GM23248 (cell line): ENCODE measurements around the gene TP63. TPM values are rescaled to one million over a fixed set of nuclear protein-coding genes. Genes with fewer than 3 reads are reported as not detected.

Experiments used
- DNase-seq: peaks from one replicate; pipeline ENCODE4 v3.0.0-alpha.2; 2015
- H2AFZ ChIP-seq: fragments of 200-600 bp; sonication (generic); 2 replicates; pipeline ENCODE4 v1.6.1; 2016; ENCODE audit warnings: antibody characterized with exemption
- H3F3A ChIP-seq: fragments of 200-600 bp; sonication (generic); 2 replicates; pipeline ENCODE4 v1.6.1; 2016; ENCODE audit warnings: mild to moderate bottlenecking, antibody characterized with exemption, mixed run types; ENCODE audit not compliant: insufficient read depth
- H3K27ac ChIP-seq: fragments of 200-600 bp; sonication (generic); 2 replicates; pipeline ENCODE4 v1.5.1; 2016; ENCODE audit warnings: mild to moderate bottlenecking
- H3K27me3 ChIP-seq: fragments of 200-600 bp; sonication (generic); replicated peaks from 2 replicates; pipeline ENCODE4 v1.6.1; 2016; ENCODE audit warnings: mild to moderate bottlenecking; ENCODE audit not compliant: insufficient read depth
- H3K36me3 ChIP-seq: fragments of 200-600 bp; sonication (generic); 2 replicates; pipeline ENCODE4 v1.6.1; 2016; ENCODE audit warnings: low read depth, mild to moderate bottlenecking
- H3K4me1 ChIP-seq: fragments of 200-600 bp; sonication (generic); 2 replicates; pipeline ENCODE4 v1.6.1; 2016; ENCODE audit warnings: mild to moderate bottlenecking; ENCODE audit not compliant: insufficient read depth
- H3K4me2 ChIP-seq: fragments of 200-600 bp; sonication (generic); one replicate; pipeline ENCODE4 v1.6.1; 2016; ENCODE audit warnings: mild to moderate bottlenecking; ENCODE audit not compliant: unreplicated experiment
- H3K4me3 ChIP-seq: fragments of 200-600 bp; sonication (generic); 2 replicates; pipeline ENCODE4 v1.5.1; 2016; ENCODE audit warnings: mild to moderate bottlenecking
- H3K79me2 ChIP-seq: fragments of 200-600 bp; sonication (generic); 2 replicates; pipeline ENCODE4 v1.6.1; 2016; ENCODE audit warnings: mild to moderate bottlenecking; ENCODE audit not compliant: insufficient read depth
- H3K9ac ChIP-seq: fragments of 200-600 bp; sonication (generic); 2 replicates; pipeline ENCODE4 v1.6.1; 2016; ENCODE audit warnings: mild to moderate bottlenecking
- H3K9me2 ChIP-seq: fragments of 200-600 bp; sonication (generic); 2 replicates; pipeline ENCODE4 v1.6.1; 2016; ENCODE audit warnings: mixed run types, mild to moderate bottlenecking, moderate library complexity; ENCODE audit not compliant: insufficient read depth
- H3K9me3 ChIP-seq: fragments of 200-600 bp; sonication (generic); one replicate; pipeline ENCODE4 v1.6.1; 2017; ENCODE audit warnings: low read depth
- H4K20me1 ChIP-seq: fragments of 200-600 bp; sonication (generic); 2 replicates; pipeline ENCODE4 v1.6.0; 2016; ENCODE audit not compliant: insufficient read depth
- EZH2 ChIP-seq: fragments of 200-600 bp; sonication (generic); IDR thresholded peaks from 2 replicates; pipeline ENCODE4 v1.6.1; 2018; ENCODE audit warnings: antibody characterized with exemption, mild to moderate bottlenecking; ENCODE audit not compliant: insufficient read depth, poor library complexity, severe bottlenecking
- EZH2phosphoT487 ChIP-seq: fragments of 200-600 bp; sonication (generic); IDR thresholded peaks from 2 replicates; pipeline ENCODE4 v1.6.1; 2018; ENCODE audit warnings: antibody characterized with exemption, moderate library complexity, mild to moderate bottlenecking, low read depth; ENCODE audit not compliant: insufficient read depth
- WGBS, 2 experiments: methylation state at CpG; one replicate each; pipeline ENCODE4 v1.1.6; 2015 to 2017; ENCODE audit warnings: low lambda C conversion rate in 2 of 2, low coverage in 1 of 2; ENCODE audit errors: missing lambda C conversion rate in 2 of 2; 5-methylcytosine and 5-hydroxymethylcytosine counted together
- in situ Hi-C: fragments of 300-500 bp; cut with MboI; formaldehyde crosslinking; loops from 2 replicates; pipeline ENCODE4 v1.15.0; 2020
- polyA plus RNA-seq: library from polyadenylated mRNA; unstranded; fragments of >200 nt; fragmentation: Nextera tagmentation; extraction: Ambion mirVana; gene quantifications from 2 replicates; pipeline ENCODE4 v1.2.1, GENCODE V29; 2016
- total RNA-seq: library from RNA; depleted of rRNA; stranded (reverse); fragments of >200 nt; shearing (Covaris generic); gene quantifications from 2 replicates; pipeline ENCODE4 v1.2.3, GENCODE V29; 2014

TP63 gene
- total and polyA plus RNA-seq, 2 experiments from 2014 or later, result not detected

- Histone ChIP-seq H4K20me1 (no peaks in the 10 kb centered on the region), H3K9me2 (no peaks in the 10 kb centered on the region; the same call in 1 of the 2 replicates), H3K79me2 (no peaks in the 10 kb centered on the region), H3K9ac (peak overlapping the region; percentile 21; the same call in 1 of the 2 replicates), H3K27me3 (no peaks in the 10 kb centered on the region), H2AFZ (peak overlapping the region; percentile 42), H3K4me1 (peaks cover 46% of the 10 kb centered on the region), H3K9me3 (no peaks in the 10 kb centered on the region), H3F3A (peaks cover 43% of the 10 kb centered on the region), H3K4me3 (peak overlapping the region; percentile 35), H3K27ac (peak overlapping the region; percentile 80), H3K4me2 (peak overlapping the region; percentile 61), H3K36me3 (no peaks in the 10 kb centered on the region)
- TF ChIP-seq EZH2phosphoT487, result no peak
- no peak for TF ChIP-seq EZH2
- in situ Hi-C loops, result no loop called here
- peak; percentile 56 for DNase-seq
- WGBS, 2 experiments, result 30 to 38% methylated on average over 1 of the region's 1 CpG
These were observed 43.1 kb upstream of the TP63 start for GRCh38 chr3:189588070-189588469.

DNA sequence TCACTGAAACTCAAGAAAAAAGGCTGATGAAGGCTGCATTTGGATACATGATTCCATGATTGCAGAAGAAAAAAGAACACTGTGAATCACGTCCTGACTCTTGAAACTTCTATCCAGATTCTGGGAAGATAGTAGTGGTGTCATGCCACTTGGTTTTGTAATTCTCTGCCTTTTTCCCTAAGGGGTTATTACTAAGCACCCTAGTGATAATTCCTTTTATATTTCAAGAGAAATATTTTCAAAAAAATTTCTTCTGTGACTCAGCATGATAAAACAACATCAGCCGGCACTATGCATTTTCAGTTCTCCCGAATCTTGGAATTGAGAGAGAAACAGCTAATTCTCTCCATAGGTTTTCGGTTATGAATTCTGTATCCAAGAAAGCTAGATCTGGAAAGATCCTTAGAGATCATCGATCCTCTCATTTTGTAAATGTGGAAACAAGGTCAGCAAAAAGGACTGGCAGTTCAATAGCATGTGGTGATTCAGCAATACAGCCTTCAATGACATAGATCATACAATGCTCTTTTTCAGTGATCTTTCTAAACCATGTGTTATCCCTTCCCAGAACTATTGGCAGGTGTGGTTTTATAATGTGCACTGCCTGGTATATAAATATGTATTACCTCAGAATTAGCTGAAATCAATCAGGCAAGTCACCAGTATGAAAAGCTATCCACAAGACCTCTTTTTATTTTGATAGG lies 42.6 kb upstream of the TP63 start:
- H3K27ac ChIP-seq, result peak overlapping the region; percentile 80
- peaks cover 43% of the 10 kb centered on the region for H3F3A ChIP-seq
- H3K4me1 ChIP-seq, result peaks cover 51% of the 10 kb centered on the region
- peak overlapping the region; percentile 55 for H2AFZ ChIP-seq
- H3K79me2 ChIP-seq, result no peaks in the 10 kb centered on the region
- H3K9me2 ChIP-seq, result no peaks in the 10 kb centered on the region; the same call in 1 of the 2 replicates
- no peaks in the 10 kb centered on the region for H3K36me3 ChIP-seq
- H3K4me3 ChIP-seq, result peak overlapping the region; percentile 58
- DNase-seq, result peak; percentile 93
- in situ Hi-C loops, result no loop called here
- TF ChIP-seq EZH2, result no peak
- 0 out of 2 replicates have a peak, but pooled peaks have one; percentile 38 for TF ChIP-seq EZH2phosphoT487
- H3K4me2 ChIP-seq, result peak overlapping the region; percentile 83
- peak overlapping the region; percentile 30 for H3K9ac ChIP-seq
- 16 to 19% methylated on average over 5 of the region's 5 CpGs for WGBS, 2 experiments
- H3K9me3 ChIP-seq, result no peaks in the 10 kb centered on the region
- H3K27me3 ChIP-seq, result no peaks in the 10 kb centered on the region
- H4K20me1 ChIP-seq, result no peaks in the 10 kb centered on the region

DNA sequence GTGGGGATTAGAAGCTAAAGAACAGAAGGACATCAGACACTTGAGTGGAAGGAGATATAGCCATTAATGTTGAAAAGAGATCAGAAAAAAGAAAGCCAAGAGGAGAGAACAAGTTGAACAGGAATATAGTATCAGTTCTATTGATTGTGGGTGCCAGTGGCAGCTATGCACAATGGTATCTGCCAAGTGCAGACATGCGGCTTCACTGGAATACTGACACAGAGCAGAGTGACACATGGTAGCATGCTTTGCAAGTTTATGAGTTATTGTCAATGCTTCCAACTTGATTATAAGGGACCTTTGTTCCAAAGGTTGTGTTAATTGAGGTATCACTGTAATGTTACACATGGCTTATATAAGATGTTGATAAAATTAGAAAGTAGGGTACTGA lies 42.0 kb upstream of the TP63 start:
- Histone ChIP-seq H3K4me1 (peaks cover 51% of the 10 kb centered on the region), H3K4me3 (peak overlapping the region; percentile 58; the same call in 1 of the 2 replicates), H3K9me3 (no peaks in the 10 kb centered on the region), H3K4me2 (peak overlapping the region; percentile 83), H3K36me3 (no peaks in the 10 kb centered on the region), H3K27ac (peak overlapping the region; percentile 80), H3K9ac (peak overlapping the region; percentile 30), H2AFZ (peak overlapping the region; percentile 55; the same call in 1 of the 2 replicates), H3K79me2 (no peaks in the 10 kb centered on the region), H3K27me3 (no peaks in the 10 kb centered on the region), H4K20me1 (no peaks in the 10 kb centered on the region), H3F3A (peaks cover 43% of the 10 kb centered on the region), H3K9me2 (no peaks in the 10 kb centered on the region; the same call in 1 of the 2 replicates)
- TF ChIP-seq EZH2, result no peak
- DNase-seq, result no peak
- WGBS, 2 experiments, result 61 to 63% methylated on average over 1 of the region's 1 CpG
- in situ Hi-C loops, result no loop called here

DNA sequence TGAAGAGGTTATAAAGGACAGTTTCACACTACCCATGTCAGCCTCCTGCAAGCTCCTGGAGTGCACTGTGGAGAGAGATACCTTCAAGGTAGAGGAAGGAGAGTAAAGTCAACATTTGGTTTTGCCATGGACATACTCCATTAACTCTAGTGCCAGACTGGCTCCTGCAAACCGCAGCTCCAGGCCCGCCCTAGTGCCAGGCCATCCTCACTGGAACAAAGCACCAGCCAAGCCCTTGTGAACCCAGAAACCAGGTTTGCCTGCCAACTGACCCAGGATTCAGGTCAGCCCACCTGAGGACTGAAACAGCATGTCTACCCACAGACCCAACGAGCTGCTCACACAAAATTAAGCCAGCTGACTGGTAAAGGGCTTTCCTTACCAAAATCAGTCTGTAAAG lies 41.0 kb upstream of the TP63 start:
- Histone ChIP-seq H3K4me2 (no peak overlapping the region), H3K27ac (no peak overlapping the region), H3K27me3 (no peaks in the 10 kb centered on the region), H3F3A (peaks cover 39% of the 10 kb centered on the region), H3K9me2 (no peaks in the 10 kb centered on the region; the same call in 1 of the 2 replicates), H3K9me3 (no peaks in the 10 kb centered on the region), H3K36me3 (no peaks in the 10 kb centered on the region), H4K20me1 (no peaks in the 10 kb centered on the region), H3K9ac (no peak overlapping the region), H2AFZ (no peak overlapping the region), H3K4me1 (peaks cover 44% of the 10 kb centered on the region), H3K79me2 (no peaks in the 10 kb centered on the region), H3K4me3 (no peak overlapping the region)
- in situ Hi-C loops, result no loop called here
- DNase-seq, result no peak
- WGBS, 2 experiments, result 93 to 100% methylated on average over 3 of the region's 3 CpGs
- TF ChIP-seq EZH2phosphoT487 (no peak), EZH2 (no peak)
